Measurements from ENCODE around the gene WDTC1.

GRCh38 chr1:27341525-27342252 is 107.3 kb downstream of the WDTC1 start, which contains the start of gene SYTL1:
- TF ChIP-seq EZH2 (IDR thresholded peaks at IDR 0.05; ENCODE audit: low read depth, low read length, severe bottlenecking) (no peak), CTCF (IDR thresholded peaks at IDR 0.05; ENCODE audit: control extremely low read depth in 1 of 3, insufficient read depth in 1 of 3, low read depth in 1 of 3, low read length in 3 of 3) (no peak), POLR2A (IDR thresholded peaks at IDR 0.05; ENCODE audit: control extremely low read depth in 1 of 2, low read depth in 2 of 2, low read length in 2 of 2) (no peak), SP1 (IDR thresholded peaks at IDR 0.05; ENCODE audit: low read depth, low read length) (peak; percentile 92), KDM1A (IDR thresholded peaks at IDR 0.05; ENCODE audit: borderline replicate concordance, low read length) (no peak), GABPA (IDR thresholded peaks at IDR 0.05; ENCODE audit: borderline replicate concordance, insufficient read depth, low read length) (no peak; the same call in 1 of the 2 replicates), EP300 (IDR thresholded peaks at IDR 0.05; ENCODE audit: borderline replicate concordance in 1 of 2, low read depth in 2 of 2, low read length in 2 of 2) (no peak), HDAC2 (IDR thresholded peaks at IDR 0.05; ENCODE audit: borderline replicate concordance in 1 of 2, low read depth in 2 of 2, low read length in 2 of 2) (no peak), JUND (IDR thresholded peaks at IDR 0.05; ENCODE audit: low read length) (no peak), ATF2 (IDR thresholded peaks at IDR 0.05; ENCODE audit: low read length) (no peak), RBBP5 (IDR thresholded peaks at IDR 0.05; ENCODE audit: borderline replicate concordance, low read depth, low read length) (no peak)
